HEK293 (cell line): Measurements from ENCODE around the gene BCL7C.

ENCODE experiments used
- CTCF ChIA-PET: fragments of 350-600 bp; formaldehyde crosslinking; extraction: SDS; loops from one replicate; lab custom pipeline; 2021; ENCODE audit warnings: antibody characterized with exemption; lab: Yijun Ruan, JAX
- POLR2A ChIA-PET: fragments of 300-600 bp; formaldehyde crosslinking; extraction: SDS; loops from one replicate; lab custom pipeline; 2020; ENCODE audit warnings: antibody characterized with exemption, inconsistent platforms; lab: Yijun Ruan, JAX
- H3K27ac ChIP-seq: fragments of 200-500 bp; sonication (Bioruptor generic); 2 replicates; pipeline ENCODE4 v1.5.1; 2014; ENCODE audit warnings: low read depth, low read length, control low read depth, inconsistent platforms; ENCODE audit errors: extremely low read depth
- H3K36me3 ChIP-seq, 2 experiments: fragments of 200-500 bp in 1 of 2; sonication (Bioruptor generic) in 1 of 2; 1 replicate in 1 of 2; 2 replicates in 1 of 2; pipeline ENCODE4 v1.5.1; 2014 to 2017; ENCODE audit warnings: inconsistent platforms in 2 of 2, low read length in 2 of 2; ENCODE audit not compliant: control insufficient read depth in 2 of 2, insufficient read depth in 1 of 2
- H3K4me1 ChIP-seq: fragments of 200-500 bp; sonication (Bioruptor generic); 2 replicates; pipeline ENCODE4 v1.5.1; 2014; ENCODE audit warnings: mild to moderate bottlenecking, low read length, inconsistent platforms; ENCODE audit not compliant: control insufficient read depth, insufficient read depth
- H3K4me3 ChIP-seq: 2 replicates; pipeline ENCODE4 v1.5.1; 2011; ENCODE audit warnings: low read depth, mild to moderate bottlenecking, control low read depth, low read length, moderate library complexity
- H3K9me3 ChIP-seq: fragments of 200-500 bp; sonication (Bioruptor generic); 2 replicates; pipeline ENCODE4 v1.5.1; 2014; ENCODE audit warnings: low read depth, low read length, inconsistent platforms; ENCODE audit not compliant: control insufficient read depth, insufficient read depth
- GLIS1 ChIP-seq: fragments of 450-650 bp; formaldehyde crosslinking; IDR thresholded peaks from 2 replicates; pipeline ENCODE4 v1.5.1; 2016; ENCODE audit warnings: missing biosample characterization, missing genetic modification characterization
- KLF1 ChIP-seq: fragments of 450-650 bp; formaldehyde crosslinking; IDR thresholded peaks from 2 replicates; pipeline ENCODE4 v1.5.1; 2016; ENCODE audit warnings: missing biosample characterization, missing genetic modification characterization
- PRDM4 ChIP-seq: fragments of 450-650 bp; formaldehyde crosslinking; IDR thresholded peaks from 2 replicates; pipeline ENCODE4 v1.5.1; 2017; ENCODE audit warnings: missing biosample characterization, missing genetic modification characterization
- SALL2 ChIP-seq: fragments of 450-650 bp; formaldehyde crosslinking; IDR thresholded peaks from 2 replicates; pipeline ENCODE4 v1.5.0; 2017; ENCODE audit warnings: missing biosample characterization, mild to moderate bottlenecking, missing genetic modification characterization, borderline replicate concordance
- SCRT2 ChIP-seq: fragments of 450-650 bp; formaldehyde crosslinking; IDR thresholded peaks from 2 replicates; pipeline ENCODE4 v1.5.1; 2016; ENCODE audit warnings: missing biosample characterization, missing genetic modification characterization
- ZFP37 ChIP-seq: fragments of 450-650 bp; formaldehyde crosslinking; IDR thresholded peaks from 2 replicates; pipeline ENCODE4 v1.5.1; 2016; ENCODE audit warnings: missing biosample characterization, missing genetic modification characterization
- ZNF202 ChIP-seq: fragments of 450-650 bp; formaldehyde crosslinking; IDR thresholded peaks from 2 replicates; pipeline ENCODE4 v1.5.1; 2016; ENCODE audit warnings: missing biosample characterization, missing genetic modification characterization, borderline replicate concordance
- ZNF223 ChIP-seq: fragments of 450-650 bp; formaldehyde crosslinking; IDR thresholded peaks from 2 replicates; pipeline ENCODE4 v1.5.1; 2016; ENCODE audit warnings: missing biosample characterization, missing genetic modification characterization
- ZNF248 ChIP-seq: fragments of 450-650 bp; formaldehyde crosslinking; IDR thresholded peaks from 2 replicates; pipeline ENCODE4 v1.5.1; 2017; ENCODE audit warnings: missing biosample characterization, missing genetic modification characterization
- ZNF26 ChIP-seq: fragments of 450-650 bp; formaldehyde crosslinking; IDR thresholded peaks from 2 replicates; pipeline ENCODE4 v1.5.1; 2016; ENCODE audit warnings: missing biosample characterization, missing genetic modification characterization
- ZNF473 ChIP-seq: fragments of 450-650 bp; formaldehyde crosslinking; IDR thresholded peaks from 2 replicates; pipeline ENCODE4 v1.5.1; 2017; ENCODE audit warnings: missing biosample characterization, missing genetic modification characterization
- ZNF561 ChIP-seq: fragments of 450-650 bp; IDR thresholded peaks from 2 replicates; pipeline ENCODE4 v1.5.1; 2018; ENCODE audit warnings: missing biosample characterization, missing genetic modification characterization, borderline replicate concordance
- ZNF600 ChIP-seq: fragments of 450-650 bp; formaldehyde crosslinking; IDR thresholded peaks from 2 replicates; pipeline ENCODE4 v1.5.1; 2016; ENCODE audit warnings: missing biosample characterization, missing genetic modification characterization
- ZNF658 ChIP-seq: fragments of 450-650 bp; formaldehyde crosslinking; IDR thresholded peaks from 2 replicates; pipeline ENCODE4; 2016; ENCODE audit warnings: missing biosample characterization, missing genetic modification characterization
- ZNF768 ChIP-seq: fragments of 450-650 bp; formaldehyde crosslinking; IDR thresholded peaks from 2 replicates; pipeline ENCODE4 v1.5.1; 2018; ENCODE audit warnings: missing biosample characterization, mild to moderate bottlenecking, missing genetic modification characterization
- ZSCAN30 ChIP-seq: fragments of 450-650 bp; IDR thresholded peaks from 2 replicates; pipeline ENCODE4 v1.5.1; 2018; ENCODE audit warnings: missing biosample characterization, mild to moderate bottlenecking, missing genetic modification characterization, moderate library complexity
- ZSCAN4 ChIP-seq: fragments of 450-650 bp; formaldehyde crosslinking; IDR thresholded peaks from 2 replicates; pipeline ENCODE4 v1.5.1; 2017; ENCODE audit warnings: missing biosample characterization, missing genetic modification characterization
- ZSCAN5A ChIP-seq: fragments of 450-650 bp; formaldehyde crosslinking; IDR thresholded peaks from 2 replicates; pipeline ENCODE4 v1.5.1; 2016; ENCODE audit warnings: missing biosample characterization, missing genetic modification characterization

Gene BCL7C

GRCh38 chr16:30912794-30913412 is 19.0 kb upstream of the BCL7C start:
- H3K4me3 ChIP-seq = no peak overlapping the region
- ChIA-PET POLR2A (interaction anchor here (0.6 to 1.1 kb wide), 3 partner anchors 15 to 54 kb away, joined by 3 to 4 read pairs (median 4); no protein-coding TSS in a partner anchor), CTCF (interaction anchor here (0.8 to 1.7 kb wide), 2 partner anchors 11 to 75 kb away, joined by 3 to 7 read pairs; no protein-coding TSS in a partner anchor)
- H3K36me3 ChIP-seq = no peaks in the 10 kb centered on the region
- H3K9me3 ChIP-seq = no peaks in the 10 kb centered on the region
- H3K4me1 ChIP-seq = no peaks in the 10 kb centered on the region
- H3K27ac ChIP-seq = no peak overlapping the region
- TF ChIP-seq ZNF768 (tag by site-specific recombination) = 0 out of 2 replicates have a peak, but pooled peaks have one; percentile 13
- TF ChIP-seq ZNF202 (tag by site-specific recombination) = no peak

GRCh38 chr16:30910427-30911029 is 16.7 kb upstream of the BCL7C start:
- no peak for TF ChIP-seq ZNF223 (tag by site-specific recombination)
- no peak for TF ChIP-seq ZNF658 (tag by site-specific recombination)
- no peak for TF ChIP-seq PRDM4
- TF ChIP-seq ZSCAN4 = peak; percentile 65; the same call in 1 of the 2 replicates
- peak; percentile 85 for TF ChIP-seq KLF1 (tag by site-specific recombination)
- no peak for TF ChIP-seq ZSCAN30 (tag by site-specific recombination)
- TF ChIP-seq GLIS1 (tag by site-specific recombination) = peak; percentile 71
- TF ChIP-seq ZNF600 (tag by site-specific recombination) = 0 out of 2 replicates have a peak, but pooled peaks have one; percentile 25
- TF ChIP-seq SALL2 (tag by site-specific recombination) = no peak
- H3K9me3 ChIP-seq = no peaks in the 10 kb centered on the region
- POLR2A ChIA-PET = no interaction called here
- H3K36me3 ChIP-seq = no peaks in the 10 kb centered on the region
- no peak overlapping the region for H3K4me3 ChIP-seq
- H3K4me1 ChIP-seq = no peaks in the 10 kb centered on the region
- H3K27ac ChIP-seq = no peak overlapping the region
- CTCF ChIA-PET = interaction anchor here (0.7 kb wide), 1 partner anchor 461 kb away, joined by 3 read pairs; no protein-coding TSS in a partner anchor

GRCh38 chr16:30907064-30907463 is 13.2 kb upstream of the BCL7C start:
- H3K36me3 ChIP-seq = no peaks in the 10 kb centered on the region
- no peak overlapping the region for H3K4me3 ChIP-seq
- H3K9me3 ChIP-seq = no peaks in the 10 kb centered on the region
- H3K4me1 ChIP-seq = no peaks in the 10 kb centered on the region
- POLR2A ChIA-PET = no interaction called here
- TF ChIP-seq SCRT2 (tag by site-specific recombination) (no peak), ZSCAN5A (no peak), ZNF248 (tag by site-specific recombination) (no peak), ZNF561 (tag by site-specific recombination) (no peak), ZFP37 (tag by site-specific recombination) (no peak), ZNF473 (tag by site-specific recombination) (no peak), ZNF26 (tag by site-specific recombination) (no peak)
- CTCF ChIA-PET = interaction anchor here (1.3 to 3.5 kb wide), 3 partner anchors 9 to 63 kb away, joined by 4 to 14 read pairs (median 6); no protein-coding TSS in a partner anchor
- no peak overlapping the region for H3K27ac ChIP-seq
